H1 (cell line): ENCODE results near the gene PLS3. TPM values are rescaled to one million over a fixed set of nuclear protein-coding genes. Genes with fewer than 3 reads are reported as not detected.

Experiments used
- ATF2 ChIP-seq: IDR thresholded peaks from 2 replicates; pipeline ENCODE4 v1.6.1; 2012; ENCODE audit warnings: low read length, inconsistent platforms
- ATF3 ChIP-seq: IDR thresholded peaks from 2 replicates; pipeline ENCODE4 v1.6.1; 2011; ENCODE audit warnings: low read depth, mild to moderate bottlenecking, low read length; ENCODE audit not compliant: insufficient read depth
- CHD7 ChIP-seq: fragments of 300-600 bp; sonication (generic); IDR thresholded peaks from 2 replicates; pipeline ENCODE4 v1.7.1; 2012; ENCODE audit warnings: low read length, moderate library complexity, mild to moderate bottlenecking, inconsistent platforms; ENCODE audit not compliant: insufficient replicate concordance
- JUN ChIP-seq: IDR thresholded peaks from 2 replicates; pipeline ENCODE4 v1.6.1; 2011; ENCODE audit warnings: low read depth, mild to moderate bottlenecking, improper control_type of control experiment, low read length
- JUND ChIP-seq: IDR thresholded peaks from 2 replicates; pipeline ENCODE4 v1.6.1; 2011; ENCODE audit warnings: mild to moderate bottlenecking, improper control_type of control experiment, low read length
- SRF ChIP-seq: IDR thresholded peaks from 2 replicates; pipeline ENCODE4 v1.6.1; 2011; ENCODE audit warnings: mild to moderate bottlenecking, low read depth, low read length, moderate library complexity
- TCF12 ChIP-seq: IDR thresholded peaks from 2 replicates; pipeline ENCODE4 v1.6.1; 2011; ENCODE audit warnings: low read depth, mild to moderate bottlenecking, low read length
- TEAD4 ChIP-seq: IDR thresholded peaks from 2 replicates; pipeline ENCODE4 v1.6.1; 2012; ENCODE audit warnings: low read depth, low read length, inconsistent platforms, mixed read lengths
- polyA plus RNA-seq, 7 experiments: library from polyadenylated mRNA; depleted of rRNA in 3 of 7; stranded (reverse) in 5 of 7; unstranded in 2 of 7; fragments of >200 nt in 5 of 7; fragments of 200-250 nt in 2 of 7; gene quantifications; 1 replicate in 5 of 7; 2 replicates in 1 of 7; 4 replicates in 1 of 7; pipeline versions ENCODE4 v1.2.1 to v1.2.3, GENCODE V29; 2011 to 2013; ENCODE audit warnings: missing spikeins in 2 of 7, mixed read lengths in 2 of 7
- total RNA-seq: library from RNA; stranded (reverse); fragmentation: NEBNext Ultra II Directional; extraction: Animal tissue kit (Norgen Biotek cat#: 25700); gene quantifications from 2 replicates; pipeline ENCODE4 v1.2.1, GENCODE V29; 2021

Gene PLS3
- total and polyA plus RNA-seq, 2 of the 8 experiments (the other 6 are each of a cell fraction or from before 2014, with no cell fraction given): 107 to 185 TPM

GRCh38 chrX:115592997-115593734 is 32.2 kb downstream of the PLS3 start (continued):
- no peak for TF ChIP-seq CHD7
- TF ChIP-seq ATF2: no peak
- no peak for TF ChIP-seq ATF3
- no peak for TF ChIP-seq TCF12
- TF ChIP-seq SRF: no peak
- TF ChIP-seq TEAD4: no peak
- TF ChIP-seq JUND: no peak
- no peak for TF ChIP-seq JUN
